Small intestine (tissue), 7 donors: ENCODE measurements around the gene MDFI. TPM values are rescaled to one million over a fixed set of nuclear protein-coding genes. Genes with fewer than 3 reads are reported as not detected.

ENCODE experiments used
- DNase-seq, 2 donors: peaks; one replicate each; pipeline versions ENCODE4 v3.0.0 to v3.0.0-alpha.2; 2013
- FAIRE-seq: peaks from 2 replicates; lab custom pipeline; 2012; peaks lifted over from hg19 to GRCh38; lab: Jason Lieb, UNC
- H3K27ac ChIP-seq, 3 donors: one replicate each; pipeline ENCODE4 v1.5.1; 2013; ENCODE audit warnings: low read length in 2 of 3, mild to moderate bottlenecking in 2 of 3, control low read depth in 1 of 3, inconsistent platforms in 1 of 3, low read depth in 1 of 3, moderate library complexity in 1 of 3
- H3K27me3 ChIP-seq, 3 donors: one replicate each; pipeline ENCODE4 v1.6.1; 2013; ENCODE audit warnings: low read length in 3 of 3, inconsistent platforms in 1 of 3; ENCODE audit not compliant: control insufficient read depth in 3 of 3, insufficient read depth in 3 of 3
- H3K36me3 ChIP-seq, 3 donors: one replicate each; pipeline ENCODE4 v1.6.1; 2013; ENCODE audit warnings: low read length in 3 of 3, inconsistent platforms in 1 of 3, low read depth in 1 of 3, mild to moderate bottlenecking in 1 of 3, moderate library complexity in 1 of 3; ENCODE audit not compliant: control insufficient read depth in 3 of 3, insufficient read depth in 2 of 3
- H3K4me1 ChIP-seq, 3 donors: one replicate each; pipeline ENCODE4 v1.6.1; 2013; ENCODE audit warnings: low read length in 2 of 3, inconsistent platforms in 1 of 3, low read depth in 1 of 3, mild to moderate bottlenecking in 1 of 3, moderate library complexity in 1 of 3; ENCODE audit not compliant: control insufficient read depth in 3 of 3, insufficient read depth in 2 of 3
- H3K4me3 ChIP-seq, 3 donors: one replicate each; pipeline ENCODE4 v1.5.1; 2013; ENCODE audit warnings: low read length in 3 of 3, control low read depth in 1 of 3, inconsistent platforms in 1 of 3, low read depth in 1 of 3, mild to moderate bottlenecking in 1 of 3, moderate library complexity in 1 of 3
- H3K9me3 ChIP-seq, 2 donors: one replicate each; pipeline ENCODE4 v1.6.1; 2013; ENCODE audit warnings: low read depth in 1 of 2, low read length in 1 of 2; ENCODE audit not compliant: control insufficient read depth in 2 of 2, insufficient read depth in 1 of 2
- WGBS, 3 donors: extraction: QIAGEN DNeasy Blood & Tissue Kit; methylation state at CpG; one replicate each; pipeline ENCODE4 v1.1.7; 2013; 5-methylcytosine and 5-hydroxymethylcytosine counted together
- polyA plus RNA-seq, 4 donors: library from polyadenylated mRNA; stranded (reverse) in 3 of 4; unstranded in 1 of 4; fragments of 200-250 nt in 3 of 4; fragments of 120-200 nt in 1 of 4; gene quantifications; one replicate each; pipeline versions ENCODE4 v1.2.1 to v1.2.3, GENCODE V29; 2013
- donor health status: healthy with polysubstance abuse.
- donor health status: control.
- donor health status: control.
- donor health status: Bipolar disorder and iron deficiency.
- donor health status: healthy.

The MDFI gene
- polyA plus RNA-seq, 4 donors = 0.81 to 22.9 (median 4.0) TPM

- no peaks in the 10 kb centered on the region for H3K27me3 ChIP-seq
- H3K4me3 ChIP-seq = no peak overlapping the region
- no peak for FAIRE-seq
- H3K27ac ChIP-seq = no peak overlapping the region
- no peak for DNase-seq
- H3K4me1 ChIP-seq = peaks cover 0 to 4% (median 0%) of the 10 kb centered on the region in 3 donors
- WGBS, 3 donors = 96 to 98% (median 96%) methylated on average over 23 to 25 of the region's 25 CpGs
- peaks cover 0 to 93% (median 3%) of the 10 kb centered on the region in 3 donors for H3K36me3 ChIP-seq
- H3K9me3 ChIP-seq = no peaks in the 10 kb centered on the region
Measured at GRCh38 chr6:41690541-41691330, 52.5 kb downstream of the MDFI start.

- peaks cover 0 to 4% (median 0%) of the 10 kb centered on the region in 3 donors for H3K4me1 ChIP-seq
- DNase-seq = no peak
- no peak overlapping the region for H3K4me3 ChIP-seq
- H3K27me3 ChIP-seq = no peaks in the 10 kb centered on the region
- no peak for FAIRE-seq
- WGBS, 3 donors = 85 to 88% (median 88%) methylated on average over 8 of the region's 8 CpGs
- H3K9me3 ChIP-seq = no peaks in the 10 kb centered on the region
- peaks cover 0 to 89% (median 3%) of the 10 kb centered on the region in 3 donors for H3K36me3 ChIP-seq
- no peak overlapping the region for H3K27ac ChIP-seq
Measured at GRCh38 chr6:41691426-41692079, 53.3 kb downstream of the MDFI start.

- Histone ChIP-seq H3K4me1 (peaks cover 0 to 4% (median 0%) of the 10 kb centered on the region in 3 donors), H3K4me3 (no peak overlapping the region), H3K9me3 (no peaks in the 10 kb centered on the region), H3K27me3 (no peaks in the 10 kb centered on the region), H3K27ac (no peak overlapping the region), H3K36me3 (peaks cover 0 to 83% (median 3%) of the 10 kb centered on the region in 3 donors)
- FAIRE-seq (no peak), DNase-seq (no peak)
Measured at GRCh38 chr6:41692080-41692675, 53.9 kb downstream of the MDFI start.

GRCh38 chr6:41692730-41693129, 54.5 kb downstream of the MDFI start:
- Histone ChIP-seq H3K9me3 (no peaks in the 10 kb centered on the region), H3K4me1 (peaks cover 0 to 4% (median 0%) of the 10 kb centered on the region in 3 donors), H3K36me3 (peaks cover 0 to 78% (median 3%) of the 10 kb centered on the region in 3 donors), H3K27me3 (no peaks in the 10 kb centered on the region), H3K27ac (no peak overlapping the region), H3K4me3 (no peak overlapping the region)
- WGBS, 3 donors = 73 to 89% (median 86%) methylated on average over 2 of the region's 2 CpGs
- no peak for FAIRE-seq
- DNase-seq = no peak

- WGBS, 3 donors = 73 to 80% (median 75%) methylated on average over 10 of the region's 10 CpGs
- Histone ChIP-seq H3K4me3 (no peak overlapping the region), H3K36me3 (peaks cover 0 to 75% (median 3%) of the 10 kb centered on the region in 3 donors), H3K27me3 (no peaks in the 10 kb centered on the region), H3K27ac (no peak overlapping the region), H3K9me3 (no peaks in the 10 kb centered on the region), H3K4me1 (no peaks in the 10 kb centered on the region)
- no peak for FAIRE-seq
- no peak for DNase-seq
Measured at GRCh38 chr6:41693281-41694240, 55.3 kb downstream of the MDFI start.

GRCh38 chr6:41694815-41695526, 56.7 kb downstream of the MDFI start:
- WGBS, 3 donors = 66 to 79% (median 72%) methylated on average over 6 of the region's 6 CpGs
- no peak overlapping the region for H3K27ac ChIP-seq
- peaks cover 0 to 72% (median 3%) of the 10 kb centered on the region in 3 donors for H3K36me3 ChIP-seq
- no peak for DNase-seq
- no peak for FAIRE-seq
- H3K9me3 ChIP-seq = no peaks in the 10 kb centered on the region
- no peak overlapping the region for H3K4me3 ChIP-seq
- no peaks in the 10 kb centered on the region for H3K27me3 ChIP-seq
- H3K4me1 ChIP-seq = no peaks in the 10 kb centered on the region

GRCh38 chr6:41695825-41696224, 57.6 kb downstream of the MDFI start:
- 86 to 94% (median 92%) methylated on average over 6 of the region's 6 CpGs for WGBS, 3 donors

More at GRCh38 chr6:41695825-41696224, 57.6 kb downstream of the MDFI start:
- FAIRE-seq = no peak
- Histone ChIP-seq H3K4me3 (no peak overlapping the region), H3K36me3 (peaks cover 0 to 69% (median 0%) of the 10 kb centered on the region in 3 donors), H3K27me3 (no peaks in the 10 kb centered on the region), H3K4me1 (no peaks in the 10 kb centered on the region), H3K9me3 (no peaks in the 10 kb centered on the region), H3K27ac (no peak overlapping the region)
- DNase-seq = no peak
